Vagina (tissue), 2 donors: ENCODE data around the gene ANO7.

Experiments used
- POLR2A ChIP-seq, 2 donors: fragments of 450-650 bp; IDR thresholded peaks; one replicate each; pipeline ENCODE4 v1.6.1; 2017; ENCODE audit warnings: antibody characterized with exemption in 2 of 2, mild to moderate bottlenecking in 2 of 2, moderate library complexity in 2 of 2
- TF ChIP-seq, protein P1 (sequence below), 3 experiments: fragments of 450-650 bp in 2 of 3; fragments of 200-600 bp in 1 of 3; sonication (generic) in 1 of 3; IDR thresholded peaks; one replicate each; pipeline ENCODE4 v1.5.1; 2017 to 2019; ENCODE audit warnings: antibody characterized with exemption in 3 of 3, mild to moderate bottlenecking in 2 of 3, moderate library complexity in 2 of 3

DNA sequence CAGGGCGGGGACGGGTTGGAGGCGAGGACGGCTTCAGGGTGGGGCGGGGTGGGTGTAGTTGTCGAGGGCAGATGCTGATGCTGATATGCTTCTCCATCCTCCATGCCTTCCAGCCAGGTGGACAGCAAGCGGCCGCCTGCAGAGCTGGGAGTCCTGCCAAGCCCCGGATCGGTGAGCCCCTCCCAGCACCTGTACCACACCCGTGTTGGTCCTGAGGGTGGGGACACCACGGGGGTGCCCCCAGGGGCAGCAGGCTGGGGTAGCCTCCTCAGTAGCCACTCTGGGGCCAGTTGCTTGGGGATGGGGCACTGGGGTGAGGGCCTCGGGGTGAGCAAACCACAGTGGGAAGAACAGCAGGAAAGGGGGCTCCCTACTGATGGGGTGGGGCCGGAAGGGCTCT is 2.6 kb downstream of the ANO7 start:
- TF ChIP-seq, protein P1, sequence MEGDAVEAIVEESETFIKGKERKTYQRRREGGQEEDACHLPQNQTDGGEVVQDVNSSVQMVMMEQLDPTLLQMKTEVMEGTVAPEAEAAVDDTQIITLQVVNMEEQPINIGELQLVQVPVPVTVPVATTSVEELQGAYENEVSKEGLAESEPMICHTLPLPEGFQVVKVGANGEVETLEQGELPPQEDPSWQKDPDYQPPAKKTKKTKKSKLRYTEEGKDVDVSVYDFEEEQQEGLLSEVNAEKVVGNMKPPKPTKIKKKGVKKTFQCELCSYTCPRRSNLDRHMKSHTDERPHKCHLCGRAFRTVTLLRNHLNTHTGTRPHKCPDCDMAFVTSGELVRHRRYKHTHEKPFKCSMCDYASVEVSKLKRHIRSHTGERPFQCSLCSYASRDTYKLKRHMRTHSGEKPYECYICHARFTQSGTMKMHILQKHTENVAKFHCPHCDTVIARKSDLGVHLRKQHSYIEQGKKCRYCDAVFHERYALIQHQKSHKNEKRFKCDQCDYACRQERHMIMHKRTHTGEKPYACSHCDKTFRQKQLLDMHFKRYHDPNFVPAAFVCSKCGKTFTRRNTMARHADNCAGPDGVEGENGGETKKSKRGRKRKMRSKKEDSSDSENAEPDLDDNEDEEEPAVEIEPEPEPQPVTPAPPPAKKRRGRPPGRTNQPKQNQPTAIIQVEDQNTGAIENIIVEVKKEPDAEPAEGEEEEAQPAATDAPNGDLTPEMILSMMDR (IDR thresholded peaks at IDR 0.05): no peak
- no peak for TF ChIP-seq POLR2A (IDR thresholded peaks at IDR 0.05)
